IgD-negative memory B cell (primary cell): Measurements from ENCODE around the gene ATP6V1B1. TPM values are rescaled to one million over a fixed set of nuclear protein-coding genes. Genes with fewer than 3 reads are reported as not detected.
A peak's percentile ranks its signal among the peaks of the same experiment; 100 is the strongest.

Source experiments
- H3K27ac Mint-ChIP-seq, 3 donors: one replicate each; pipeline ENCODE4 v1.8.0; 2020 to 2022; ENCODE audit warnings: mild to moderate bottlenecking in 3 of 3, mixed read lengths in 3 of 3, moderate library complexity in 1 of 3
- H3K27me3 Mint-ChIP-seq: one replicate; pipeline ENCODE4 v1.8.0; 2021; ENCODE audit warnings: mixed read lengths
- H3K36me3 Mint-ChIP-seq: one replicate; pipeline ENCODE4 v1.8.0; 2020; ENCODE audit warnings: mild to moderate bottlenecking, mixed read lengths
- H3K4me1 Mint-ChIP-seq, 3 donors: one replicate each; pipeline ENCODE4 v1.8.0; 2020 to 2022; ENCODE audit warnings: mixed read lengths in 3 of 3, mild to moderate bottlenecking in 1 of 3
- H3K4me3 Mint-ChIP-seq, 4 donors: one replicate each; pipeline ENCODE4 v1.8.0; 2020 to 2022; ENCODE audit warnings: mild to moderate bottlenecking in 4 of 4, mixed read lengths in 4 of 4, moderate library complexity in 3 of 4
- H3K9me3 Mint-ChIP-seq, 3 donors: one replicate each; pipeline ENCODE4 v1.8.0; 2020 to 2021; ENCODE audit warnings: mixed read lengths in 3 of 3, mild to moderate bottlenecking in 1 of 3
- polyA plus RNA-seq: library from polyadenylated mRNA; unstranded; fragments of 300-500 nt; fragmentation: Illumina TruSeq; gene quantifications from one replicate; pipeline ENCODE4 v1.2.3, GENCODE V29; 2021

Gene ATP6V1B1
- polyA plus RNA-seq, 1 donor from 2014 or later, result not detected

DNA sequence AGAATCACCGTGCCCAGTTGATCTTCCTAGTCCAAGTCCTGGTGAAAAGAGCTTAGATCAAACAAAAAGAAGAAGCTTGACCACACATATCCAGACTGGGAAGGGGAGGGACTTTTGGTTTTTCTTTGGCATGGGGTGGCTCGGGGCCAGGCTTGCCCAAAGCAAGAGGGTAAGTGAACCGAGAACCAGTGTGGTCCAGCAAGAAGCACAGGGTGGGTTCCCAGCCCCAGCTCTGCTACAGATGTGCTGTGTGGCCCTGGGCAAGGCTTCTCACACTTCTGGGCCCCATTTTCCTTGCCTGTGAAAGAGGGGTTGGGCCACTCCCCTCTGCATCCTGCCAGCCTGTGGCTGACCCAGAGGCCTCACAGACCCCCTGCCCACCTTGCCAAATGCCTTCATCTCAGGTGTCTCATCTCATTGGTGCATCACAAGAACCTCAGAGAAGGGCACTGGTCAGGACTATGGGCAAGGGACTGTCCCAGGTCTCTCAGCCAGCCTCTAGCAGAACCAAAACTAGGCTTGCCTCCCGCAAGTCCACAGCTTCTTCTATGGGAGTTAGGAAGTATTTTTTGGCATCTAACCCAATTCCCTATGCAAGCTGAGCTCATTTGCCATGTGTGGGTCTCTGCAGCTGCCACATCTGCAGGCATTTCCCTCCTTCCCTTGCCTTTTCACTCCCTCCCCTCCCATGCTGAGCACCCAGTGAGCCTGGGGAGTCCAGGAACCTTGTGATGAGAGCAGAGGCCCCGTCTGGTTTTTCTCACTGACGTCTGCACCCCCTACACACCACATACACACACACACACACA, 6.9 kb downstream of the ATP6V1B1 start:
- Mint-ChIP-seq H3K36me3 (peaks cover 2% of the 10 kb centered on the region), H3K4me3 (no peak overlapping the region), H3K4me1 (peaks cover 0 to 5% (median 4%) of the 10 kb centered on the region in 3 donors), H3K9me3 (no peaks in the 10 kb centered on the region), H3K27ac (no peak overlapping the region), H3K27me3 (peaks cover 18% of the 10 kb centered on the region)

DNA sequence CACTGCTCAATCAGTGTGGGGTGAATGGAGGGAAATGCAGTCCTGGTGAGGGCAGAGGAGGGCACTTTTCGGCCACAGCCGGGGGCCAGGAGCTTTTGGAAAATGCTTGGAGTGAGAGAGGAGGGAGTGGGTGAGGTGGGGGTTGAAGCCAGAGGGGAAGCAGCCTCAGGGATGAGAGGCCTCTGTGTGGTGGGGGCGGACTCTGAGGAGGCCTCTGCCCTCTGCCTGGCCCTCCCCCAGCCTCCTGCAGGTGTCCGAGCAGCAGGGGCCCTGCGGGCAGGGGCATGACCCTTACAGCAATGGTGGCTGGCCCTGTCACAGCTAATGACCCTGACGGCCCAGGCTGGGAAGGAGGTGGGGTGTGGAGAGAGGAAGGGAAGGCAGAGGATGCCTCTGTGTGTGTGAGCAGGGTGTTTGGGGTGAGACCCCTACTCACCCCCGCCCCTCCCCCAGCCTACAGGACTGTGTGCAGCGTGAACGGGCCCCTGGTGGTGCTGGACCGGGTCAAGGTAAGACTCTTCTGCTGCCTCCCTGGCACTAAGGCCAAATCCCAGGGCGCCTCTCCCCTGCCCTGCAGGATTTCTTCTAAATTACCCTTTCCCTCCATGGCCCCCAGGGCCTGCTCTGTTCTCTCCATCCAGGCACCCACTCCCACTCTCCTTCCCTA, 7.6 kb downstream of the ATP6V1B1 start:
- Mint-ChIP-seq H3K4me3 (no peak overlapping the region), H3K27me3 (peaks cover 24% of the 10 kb centered on the region), H3K4me1 (peaks cover 0 to 9% (median 8%) of the 10 kb centered on the region in 3 donors), H3K27ac (no peak overlapping the region), H3K9me3 (no peaks in the 10 kb centered on the region), H3K36me3 (peaks cover 2% of the 10 kb centered on the region)

DNA sequence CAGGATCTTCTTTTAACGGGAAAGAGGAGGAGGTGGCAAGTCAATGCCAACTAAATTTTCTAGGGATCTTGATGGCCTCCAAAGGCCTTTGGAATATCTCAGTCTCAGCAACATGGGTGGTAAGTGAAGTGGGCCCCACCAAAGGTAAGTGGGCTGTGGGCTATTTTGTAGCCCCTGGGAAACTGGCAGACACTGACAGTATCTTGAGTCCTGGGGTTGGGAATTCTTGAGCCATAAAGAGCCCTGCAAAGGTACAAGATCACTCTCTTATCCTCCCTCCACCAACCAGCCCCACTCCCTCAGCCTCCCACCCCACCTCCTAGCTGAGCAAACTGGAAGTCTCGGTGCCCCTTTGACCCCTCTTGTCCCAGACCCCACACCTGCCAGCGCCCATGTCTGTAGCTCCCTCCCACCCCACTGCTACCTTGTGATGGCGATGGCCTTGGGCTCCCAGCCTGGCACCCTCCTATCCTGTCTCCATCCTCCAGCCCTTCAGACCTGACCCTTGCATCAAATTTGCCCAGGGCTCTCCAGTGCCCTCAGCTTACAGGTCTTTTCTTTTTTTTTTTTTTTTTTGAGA, 8.5 kb downstream of the ATP6V1B1 start:
- Mint-ChIP-seq H3K4me3 (no peak overlapping the region), H3K9me3 (no peaks in the 10 kb centered on the region), H3K36me3 (peaks cover 2% of the 10 kb centered on the region), H3K4me1 (peaks cover 0 to 9% (median 9%) of the 10 kb centered on the region in 3 donors), H3K27ac (no peak overlapping the region), H3K27me3 (peaks cover 21% of the 10 kb centered on the region)

DNA sequence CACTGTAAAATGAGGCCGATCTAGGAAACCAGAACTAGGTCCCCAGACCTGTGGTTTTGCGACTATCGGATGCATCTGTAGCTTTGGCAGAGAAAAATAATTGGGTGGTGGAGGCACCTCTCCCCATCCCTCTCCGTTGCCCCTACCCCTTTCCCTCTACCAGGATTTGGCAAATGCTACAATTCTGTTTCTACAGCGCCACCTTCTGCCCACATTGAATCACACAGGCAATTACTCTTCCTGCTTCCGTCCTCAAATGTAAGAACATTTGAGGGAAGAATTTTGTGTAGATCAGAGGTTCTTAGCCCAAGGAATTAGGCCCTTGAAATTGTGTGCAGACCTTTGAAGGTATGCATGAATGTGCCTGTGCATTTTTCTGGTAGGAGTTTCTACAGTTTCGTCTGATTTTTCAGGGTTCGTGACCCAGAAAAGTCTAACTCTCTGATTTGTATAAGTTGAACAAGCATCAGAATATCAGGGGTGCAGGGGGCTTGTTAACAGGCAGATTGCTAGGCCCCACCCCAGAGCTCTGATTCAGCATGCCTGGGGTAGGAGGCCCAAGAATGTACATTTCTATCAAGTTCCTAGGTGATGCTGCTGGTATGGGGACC, 11.2 kb downstream of the ATP6V1B1 start:
- H3K36me3 Mint-ChIP-seq, result no peaks in the 10 kb centered on the region
- no peaks in the 10 kb centered on the region for H3K9me3 Mint-ChIP-seq
- peaks cover 21% of the 10 kb centered on the region for H3K27me3 Mint-ChIP-seq
- H3K4me3 Mint-ChIP-seq, result no peak overlapping the region
- H3K4me1 Mint-ChIP-seq, result peaks cover 0 to 9% (median 9%) of the 10 kb centered on the region in 3 donors
- H3K27ac Mint-ChIP-seq, result no peak overlapping the region

DNA sequence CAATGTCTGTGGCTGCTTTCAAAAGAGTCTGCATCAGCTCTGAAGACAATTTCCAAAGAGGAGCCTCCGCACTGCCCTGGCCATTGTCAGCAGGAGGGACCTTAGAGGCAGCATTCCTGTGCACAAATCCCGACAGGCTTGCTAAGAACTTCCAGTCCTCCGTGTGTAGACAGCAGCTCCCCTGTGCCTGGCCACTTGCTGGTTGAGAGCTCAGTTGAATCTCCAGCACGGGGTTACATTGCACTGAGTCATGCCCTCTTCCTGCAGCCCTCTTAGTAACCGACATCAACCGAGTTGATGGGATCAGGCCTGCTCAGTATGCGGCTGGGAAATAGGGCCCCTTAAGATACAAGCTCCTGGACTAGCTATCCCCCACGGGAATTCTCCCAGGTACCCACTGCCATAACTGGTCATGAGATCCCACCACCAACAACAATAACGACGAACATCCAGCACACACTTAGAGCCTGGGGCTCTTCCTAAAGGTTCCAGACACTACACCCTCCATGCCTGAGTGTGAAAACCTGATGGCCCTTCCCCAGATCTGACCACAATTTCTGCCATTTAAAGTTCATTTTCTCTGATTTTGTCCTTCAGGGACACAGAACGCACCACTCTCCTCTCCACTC, 12.0 kb downstream of the ATP6V1B1 start:
- Mint-ChIP-seq H3K27ac (peak overlapping the region in 1 of 3 donors; percentile 41), H3K27me3 (peaks cover 21% of the 10 kb centered on the region), H3K9me3 (no peaks in the 10 kb centered on the region), H3K36me3 (no peaks in the 10 kb centered on the region), H3K4me3 (peak overlapping the region in 2 of 4 donors; percentile 35 to 82), H3K4me1 (peaks cover 0 to 9% (median 9%) of the 10 kb centered on the region in 3 donors)

DNA sequence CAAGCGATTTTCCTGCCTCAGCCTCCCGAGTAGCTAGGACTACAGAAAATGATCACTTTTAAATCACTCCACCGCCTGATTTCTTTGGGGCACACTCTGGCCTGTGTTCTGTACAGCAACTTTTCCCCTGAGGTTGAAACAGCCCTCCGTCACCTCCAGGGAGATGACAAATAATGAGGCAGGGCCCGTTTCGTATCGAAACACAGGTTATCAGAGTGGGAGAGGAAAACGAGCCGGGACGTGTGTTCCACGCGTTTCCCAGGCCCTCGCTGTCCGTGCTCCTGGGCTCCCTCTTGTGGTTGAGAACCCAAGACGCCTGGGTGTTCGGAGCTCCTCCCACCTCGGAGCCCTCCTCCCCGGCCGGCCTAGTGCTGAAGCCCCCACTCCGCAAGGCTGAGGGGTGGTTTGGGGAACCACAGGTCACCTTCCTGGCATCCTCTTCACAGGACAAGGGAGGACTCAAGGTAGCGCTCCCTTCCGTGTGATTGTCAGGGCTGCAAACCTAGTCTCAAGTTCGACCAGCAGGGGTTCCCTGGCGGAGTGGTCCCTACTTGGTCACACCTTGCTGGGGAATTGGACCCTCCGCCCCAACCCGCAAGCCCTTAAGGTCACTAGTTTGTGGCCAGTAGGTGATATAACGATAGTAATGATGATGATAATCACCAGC, 12.8 kb downstream of the ATP6V1B1 start:
- Mint-ChIP-seq H3K4me1 (peaks cover 0 to 9% (median 9%) of the 10 kb centered on the region in 3 donors), H3K36me3 (no peaks in the 10 kb centered on the region), H3K9me3 (no peaks in the 10 kb centered on the region), H3K27me3 (peaks cover 22% of the 10 kb centered on the region), H3K4me3 (peak overlapping the region; percentile 13 to 84 (median 48)), H3K27ac (peak overlapping the region in 1 of 3 donors; percentile 41)

DNA sequence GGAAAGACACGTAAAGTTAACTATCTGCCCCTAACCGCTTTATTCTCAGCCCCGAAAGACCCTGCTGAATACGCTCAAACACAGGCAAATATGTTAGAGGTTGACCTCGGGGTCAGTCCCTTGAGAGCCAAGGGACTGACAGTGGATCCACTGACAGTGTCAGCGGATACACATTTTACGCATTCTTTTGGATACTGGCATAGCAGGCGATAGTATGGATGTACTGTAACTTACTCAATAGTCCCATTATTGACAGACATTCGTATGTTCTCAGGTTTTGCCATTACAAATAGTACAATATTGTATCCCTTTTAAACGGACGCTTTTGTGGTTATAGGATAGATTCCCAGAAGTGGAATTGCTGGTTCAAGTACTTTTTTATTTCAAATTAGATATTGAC, 13.4 kb downstream of the ATP6V1B1 start:
- H3K4me1 Mint-ChIP-seq, result peaks cover 0 to 9% (median 9%) of the 10 kb centered on the region in 3 donors
- H3K27ac Mint-ChIP-seq, result no peak overlapping the region
- H3K27me3 Mint-ChIP-seq, result peaks cover 23% of the 10 kb centered on the region
- no peaks in the 10 kb centered on the region for H3K36me3 Mint-ChIP-seq
- H3K9me3 Mint-ChIP-seq, result no peaks in the 10 kb centered on the region
- peak overlapping the region in 1 of 4 donors; percentile 38 for H3K4me3 Mint-ChIP-seq

DNA sequence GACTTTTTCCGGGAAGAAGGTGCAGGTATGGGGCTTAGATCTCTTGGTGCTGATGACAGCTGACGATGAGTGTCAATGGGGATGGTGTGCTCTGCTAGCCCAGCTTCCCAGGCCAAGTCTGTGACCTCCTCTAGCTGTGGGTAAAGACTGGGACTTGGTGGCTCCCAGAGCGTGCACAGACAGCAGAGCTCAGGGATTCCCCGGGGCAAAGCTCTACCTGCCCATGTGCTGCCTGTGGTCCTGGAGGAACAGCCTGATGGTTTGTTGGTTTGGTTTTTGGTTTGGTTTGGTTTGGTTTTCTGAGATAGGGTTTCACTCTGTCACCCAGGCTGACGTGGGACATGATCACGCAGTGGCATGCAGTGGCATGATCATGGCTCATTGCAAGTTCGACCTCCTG, 19.2 kb downstream of the ATP6V1B1 start:
- Mint-ChIP-seq H3K27me3 (peaks cover 34% of the 10 kb centered on the region), H3K9me3 (no peaks in the 10 kb centered on the region), H3K27ac (no peak overlapping the region), H3K4me1 (peaks cover 0 to 3% (median 0%) of the 10 kb centered on the region in 3 donors), H3K4me3 (no peak overlapping the region), H3K36me3 (no peaks in the 10 kb centered on the region)

DNA sequence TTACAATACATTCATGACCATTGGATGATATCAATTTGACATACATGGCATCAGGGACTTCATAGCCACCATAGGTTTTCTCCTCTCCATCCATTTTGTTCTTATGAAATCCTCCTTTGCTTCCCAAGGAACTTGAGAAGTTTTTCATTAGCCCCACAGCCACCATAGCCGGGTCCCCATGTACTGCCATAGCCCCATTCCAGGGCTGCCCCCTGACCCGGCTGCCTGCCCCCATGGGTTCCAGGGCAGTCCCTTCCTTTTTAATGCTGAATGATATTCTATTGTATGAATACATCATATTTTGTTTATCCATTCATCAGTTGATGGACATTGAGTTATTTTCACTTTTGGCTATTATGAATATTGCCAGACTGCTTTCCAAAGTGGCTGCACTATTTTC, 20.4 kb downstream of the ATP6V1B1 start:
- Mint-ChIP-seq H3K27me3 (peaks cover 34% of the 10 kb centered on the region), H3K4me3 (no peak overlapping the region), H3K27ac (no peak overlapping the region), H3K9me3 (no peaks in the 10 kb centered on the region), H3K36me3 (no peaks in the 10 kb centered on the region), H3K4me1 (peaks cover 0 to 3% (median 0%) of the 10 kb centered on the region in 3 donors)

DNA sequence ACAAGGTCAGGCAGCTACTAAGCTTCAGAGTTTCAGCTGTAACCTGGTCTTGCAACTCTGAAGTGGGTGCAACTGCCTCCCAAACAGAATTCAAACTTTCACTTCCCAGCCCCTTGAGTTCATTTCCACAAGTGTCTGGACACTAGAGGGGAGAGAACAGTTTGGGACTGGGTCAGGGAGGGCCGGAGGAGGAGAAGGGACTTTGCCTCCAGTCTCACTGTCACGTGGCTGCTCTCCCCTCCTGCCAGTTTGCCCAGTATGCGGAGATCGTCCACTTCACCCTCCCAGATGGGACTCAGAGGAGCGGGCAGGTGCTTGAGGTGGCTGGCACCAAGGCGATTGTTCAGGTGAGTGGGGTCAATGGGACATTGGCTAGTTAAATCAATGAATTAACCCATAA, 22.1 kb downstream of the ATP6V1B1 start:
- H3K36me3 Mint-ChIP-seq, result peaks cover 2% of the 10 kb centered on the region
- H3K9me3 Mint-ChIP-seq, result no peaks in the 10 kb centered on the region
- H3K4me1 Mint-ChIP-seq, result peaks cover 0 to 3% (median 0%) of the 10 kb centered on the region in 3 donors
- H3K27ac Mint-ChIP-seq, result no peak overlapping the region
- H3K4me3 Mint-ChIP-seq, result peak overlapping the region in 1 of 4 donors; percentile 66
- H3K27me3 Mint-ChIP-seq, result peaks cover 36% of the 10 kb centered on the region

DNA sequence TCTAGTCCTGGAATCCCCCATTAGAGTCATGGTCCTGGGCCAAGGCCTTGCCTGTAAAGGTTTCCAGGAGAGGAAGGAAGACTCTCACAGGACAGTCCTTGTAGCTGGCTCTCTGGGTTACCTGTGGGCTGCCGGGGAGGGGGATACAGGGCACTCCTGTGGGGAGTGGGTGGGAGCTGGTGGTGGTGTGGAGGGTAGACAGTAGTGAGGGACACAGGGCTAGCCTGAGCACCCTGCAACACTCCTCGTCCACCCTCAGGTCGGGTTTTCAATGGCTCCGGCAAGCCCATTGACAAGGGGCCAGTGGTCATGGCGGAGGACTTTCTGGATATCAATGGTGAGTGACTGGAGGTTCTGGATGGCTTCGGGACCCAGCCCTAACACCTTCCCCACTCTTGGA, 23.1 kb downstream of the ATP6V1B1 start:
- Mint-ChIP-seq H3K4me1 (peaks cover 0 to 3% (median 0%) of the 10 kb centered on the region in 3 donors), H3K9me3 (no peaks in the 10 kb centered on the region), H3K36me3 (peaks cover 2% of the 10 kb centered on the region), H3K4me3 (peak overlapping the region in 1 of 4 donors; percentile 37), H3K27ac (no peak overlapping the region), H3K27me3 (peaks cover 41% of the 10 kb centered on the region)

DNA sequence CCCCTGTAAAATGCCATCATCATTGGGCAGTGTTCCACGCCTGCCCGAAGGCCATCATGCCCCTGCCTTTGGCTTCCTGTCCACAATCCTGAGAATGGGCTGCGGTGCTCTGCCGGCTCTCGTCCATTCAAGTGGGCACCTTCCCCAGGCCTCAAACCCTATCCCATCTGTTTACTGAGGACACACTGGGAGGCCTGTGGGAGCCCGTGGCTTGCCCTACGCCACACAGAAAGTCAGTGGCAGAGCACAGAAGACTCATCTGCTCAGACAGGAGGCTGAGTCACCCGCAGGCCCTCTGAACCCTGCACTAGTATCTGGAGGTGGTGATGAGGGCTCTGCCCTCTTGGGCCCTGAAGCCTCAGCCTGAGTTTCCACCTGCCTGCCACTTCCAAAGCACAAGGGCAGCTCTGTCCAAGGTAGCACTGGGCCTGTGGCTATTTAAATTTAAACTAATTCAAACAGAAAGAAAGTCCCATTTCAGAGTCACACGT, 23.6 kb downstream of the ATP6V1B1 start:
- no peak overlapping the region for H3K4me3 Mint-ChIP-seq
- peaks cover 2% of the 10 kb centered on the region for H3K36me3 Mint-ChIP-seq
- H3K9me3 Mint-ChIP-seq, result no peaks in the 10 kb centered on the region
- H3K4me1 Mint-ChIP-seq, result peaks cover 0 to 3% (median 0%) of the 10 kb centered on the region in 3 donors
- H3K27me3 Mint-ChIP-seq, result peaks cover 44% of the 10 kb centered on the region
- no peak overlapping the region for H3K27ac Mint-ChIP-seq

DNA sequence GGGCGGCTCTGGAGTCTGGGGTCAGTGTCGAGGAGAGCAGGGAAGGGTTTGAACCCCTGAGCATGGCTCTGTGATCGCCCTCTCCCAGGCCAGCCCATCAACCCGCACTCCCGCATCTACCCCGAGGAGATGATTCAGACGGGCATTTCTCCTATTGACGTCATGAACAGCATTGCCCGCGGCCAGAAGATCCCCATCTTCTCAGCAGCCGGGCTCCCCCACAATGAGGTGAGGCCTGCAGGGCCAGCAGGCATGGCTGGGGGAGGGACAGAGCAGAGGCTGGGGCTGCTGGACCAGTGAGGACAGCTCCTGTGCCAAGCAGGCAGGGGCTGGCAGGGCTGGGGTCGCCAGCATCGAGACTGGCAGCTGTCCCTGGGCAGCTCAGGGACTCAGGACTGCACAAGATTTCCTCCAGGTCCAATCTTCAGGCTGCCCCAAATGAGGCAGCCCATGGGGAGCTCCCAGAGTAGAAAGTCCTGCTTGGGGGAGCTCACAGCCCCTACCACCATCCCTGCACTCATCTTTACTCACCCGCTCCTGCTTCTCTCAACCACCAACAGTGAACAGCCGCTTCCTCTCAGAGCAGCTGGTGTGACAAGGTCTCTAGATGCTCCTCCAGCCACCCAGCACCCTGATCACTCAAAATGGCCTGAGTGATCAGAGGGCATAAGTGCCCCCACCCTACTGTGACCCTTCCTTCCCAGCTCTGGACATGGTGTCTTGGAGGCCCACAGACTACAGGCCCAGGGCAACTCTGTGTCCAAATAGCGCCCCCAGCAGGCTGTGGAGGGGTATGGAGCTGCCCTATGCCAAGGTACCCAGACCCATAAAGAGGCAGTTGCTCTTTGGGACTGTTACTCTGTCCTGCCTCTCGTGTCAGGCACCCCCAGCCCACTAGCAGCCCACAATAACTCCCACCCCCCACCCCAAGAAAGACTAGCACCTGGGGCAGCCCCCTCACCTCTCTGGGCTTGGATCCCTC, 24.4 kb downstream of the ATP6V1B1 start:
- peaks cover 2 to 7% (median 5%) of the 10 kb centered on the region in 3 donors for H3K4me1 Mint-ChIP-seq
- H3K27ac Mint-ChIP-seq, result no peak overlapping the region
- H3K36me3 Mint-ChIP-seq, result peaks cover 2% of the 10 kb centered on the region
- peaks cover 41% of the 10 kb centered on the region for H3K27me3 Mint-ChIP-seq
- H3K4me3 Mint-ChIP-seq, result no peak overlapping the region
- H3K9me3 Mint-ChIP-seq, result no peaks in the 10 kb centered on the region
